ENCODE measurements around the gene ATRX.

ATRX gene

DNA sequence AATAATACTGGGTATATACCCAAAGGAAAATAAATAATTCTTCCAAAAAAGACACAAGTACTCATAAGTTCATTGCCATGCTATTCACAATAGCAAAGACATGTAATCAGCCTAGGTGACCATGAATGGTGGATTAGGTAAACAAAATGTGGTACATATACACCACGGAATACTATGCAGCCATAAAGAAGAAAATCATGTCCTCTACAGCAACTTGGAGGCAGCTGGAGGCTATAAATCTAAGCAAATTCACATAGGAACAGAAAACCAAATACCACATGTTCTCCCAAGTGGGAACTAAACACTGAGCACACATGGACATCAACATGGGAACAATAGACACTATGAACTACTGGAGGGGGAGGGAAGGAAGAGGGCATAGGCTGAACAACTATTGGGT, 146.2 kb downstream of the ATRX start:
- Histone ChIP-seq H3K4me1 (ENCODE audit: control insufficient read depth, insufficient read depth, low read length) (no peaks in the 10 kb centered on the region), H3K9me3 (ENCODE audit: control insufficient read depth, insufficient read depth, low read depth, low read length) (no peaks in the 10 kb centered on the region; the same call in none of the 2 replicates), H3K36me3 (ENCODE audit: control insufficient read depth in 2 of 2, insufficient read depth in 1 of 2, low read length in 2 of 2) (peaks cover 27 to 35% of the 10 kb centered on the region in 2 experiments), H3K4me3 (ENCODE audit: low read depth, low read length) (no peak overlapping the region), H3K27ac (ENCODE audit: extremely low read depth, low read depth, low read length) (no peak overlapping the region)
- POLR2A ChIA-PET, result no interaction called here
- TF ChIP-seq ZNF239 (tag by site-specific recombination; IDR thresholded peaks at IDR 0.05), result no peak
- no peak for TF ChIP-seq YY1 (tag by site-specific recombination; IDR thresholded peaks at IDR 0.05)
- no peak for TF ChIP-seq ZNF660 (tag by site-specific recombination; IDR thresholded peaks at IDR 0.05)
- TF ChIP-seq SETDB1 (IDR thresholded peaks at IDR 0.05; ENCODE audit: insufficient read length, low read length), result no peak
- no peak for TF ChIP-seq ZNF26 (tag by site-specific recombination; IDR thresholded peaks at IDR 0.05)
- TF ChIP-seq ZNF610 (tag by site-specific recombination; IDR thresholded peaks at IDR 0.05; ENCODE audit: borderline replicate concordance), result no peak
- 0 out of 2 replicates have a peak, but pooled peaks have one; percentile 17 for TF ChIP-seq ZNF280D (tag by site-specific recombination; IDR thresholded peaks at IDR 0.05)
- TF ChIP-seq ZNF146 (tag by site-specific recombination; IDR thresholded peaks at IDR 0.05), result peak; percentile 90
- TF ChIP-seq ZNF580 (tag by site-specific recombination; IDR thresholded peaks at IDR 0.05), result peak; percentile 33; the same call in 1 of the 2 replicates
- no peak for TF ChIP-seq ZBTB21 (tag by site-specific recombination; IDR thresholded peaks at IDR 0.05)
- CTCF ChIA-PET, result no interaction called here

GRCh38 chrX:77638397-77638796, 147.6 kb downstream of the ATRX start:
- peaks cover 35 to 40% of the 10 kb centered on the region in 2 experiments for H3K36me3 ChIP-seq (ENCODE audit: control insufficient read depth in 2 of 2, insufficient read depth in 1 of 2, low read length in 2 of 2)
- CTCF ChIA-PET, result interaction anchor here (0.7 kb wide), 1 partner anchor 69 kb away, joined by 3 read pairs; no protein-coding TSS in a partner anchor
- TF ChIP-seq ZNF610 (tag by site-specific recombination; IDR thresholded peaks at IDR 0.05; ENCODE audit: borderline replicate concordance), result no peak
- no peak for TF ChIP-seq PRDM2 (tag by site-specific recombination; IDR thresholded peaks at IDR 0.05; ENCODE audit: borderline replicate concordance)
- TF ChIP-seq, protein P1, sequence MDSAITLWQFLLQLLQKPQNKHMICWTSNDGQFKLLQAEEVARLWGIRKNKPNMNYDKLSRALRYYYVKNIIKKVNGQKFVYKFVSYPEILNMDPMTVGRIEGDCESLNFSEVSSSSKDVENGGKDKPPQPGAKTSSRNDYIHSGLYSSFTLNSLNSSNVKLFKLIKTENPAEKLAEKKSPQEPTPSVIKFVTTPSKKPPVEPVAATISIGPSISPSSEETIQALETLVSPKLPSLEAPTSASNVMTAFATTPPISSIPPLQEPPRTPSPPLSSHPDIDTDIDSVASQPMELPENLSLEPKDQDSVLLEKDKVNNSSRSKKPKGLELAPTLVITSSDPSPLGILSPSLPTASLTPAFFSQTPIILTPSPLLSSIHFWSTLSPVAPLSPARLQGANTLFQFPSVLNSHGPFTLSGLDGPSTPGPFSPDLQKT (IDR thresholded peaks at IDR 0.05; ENCODE audit: borderline replicate concordance, low read depth, low read length), result no peak
- no peak for TF ChIP-seq ZNF10 (tag by site-specific recombination; IDR thresholded peaks at IDR 0.05)
- TF ChIP-seq ZNF830 (tag by site-specific recombination; IDR thresholded peaks at IDR 0.05; ENCODE audit: low read depth), result no peak
- no peak for TF ChIP-seq ZNF501 (tag by site-specific recombination; IDR thresholded peaks at IDR 0.05)
- no peak for TF ChIP-seq SALL2 (tag by site-specific recombination; IDR thresholded peaks at IDR 0.05; ENCODE audit: borderline replicate concordance)
- TF ChIP-seq ZNF16 (tag by site-specific recombination; IDR thresholded peaks at IDR 0.05; ENCODE audit: low read depth), result no peak
- no peak for TF ChIP-seq KLF8 (tag by site-specific recombination; IDR thresholded peaks at IDR 0.05)
- no peak for TF ChIP-seq HOXD13 (CRISPR knock-in tag; IDR thresholded peaks at IDR 0.05; ENCODE audit: borderline replicate concordance)
- no peak for TF ChIP-seq ZNF423 (tag by site-specific recombination; IDR thresholded peaks at IDR 0.05)
- H3K27ac ChIP-seq (ENCODE audit: extremely low read depth, low read depth, low read length), result no peak overlapping the region
- no peaks in the 10 kb centered on the region; the same call in none of the 2 replicates for H3K9me3 ChIP-seq (ENCODE audit: control insufficient read depth, insufficient read depth, low read depth, low read length)
- H3K4me3 ChIP-seq (ENCODE audit: low read depth, low read length), result no peak overlapping the region
- H3K4me1 ChIP-seq (ENCODE audit: control insufficient read depth, insufficient read depth, low read length), result no peaks in the 10 kb centered on the region
- POLR2A ChIA-PET, result no interaction called here
